Kidney (tissue), 14 donors: ENCODE results near the gene CD52. TPM values are rescaled to one million over a fixed set of nuclear protein-coding genes. Genes with fewer than 3 reads are reported as not detected.
A peak's percentile ranks its signal among the peaks of the same experiment; 100 is the strongest.

Experiments
- DNase-seq, 5 donors: peaks; one replicate each; pipeline ENCODE4 v3.0.0-alpha.2; 2013 to 2020
- FAIRE-seq: peaks from 2 replicates; lab custom pipeline; 2012; peaks lifted over from hg19 to GRCh38; lab: Jason Lieb, UNC
- H3K27ac ChIP-seq, 2 donors: one replicate each; pipeline ENCODE4 v1.7.0; 2013; ENCODE audit warnings: low read depth in 2 of 2, low read length in 2 of 2, inconsistent platforms in 1 of 2
- H3K27me3 ChIP-seq: one replicate; pipeline ENCODE4 v1.7.1; 2013; ENCODE audit warnings: low read length, inconsistent platforms; ENCODE audit not compliant: control insufficient read depth, insufficient read depth
- H3K36me3 ChIP-seq, 3 donors: one replicate each; pipeline versions ENCODE4 v1.7.0 to v1.7.1; 2013; ENCODE audit warnings: low read length in 3 of 3, control low read depth in 1 of 3, inconsistent platforms in 1 of 3; ENCODE audit not compliant: insufficient read depth in 3 of 3, control insufficient read depth in 2 of 3
- H3K4me1 ChIP-seq, 3 donors: one replicate each; pipeline versions ENCODE4 v1.7.0 to v1.7.1; 2013; ENCODE audit warnings: low read length in 3 of 3, inconsistent platforms in 1 of 3, low read depth in 1 of 3; ENCODE audit not compliant: control insufficient read depth in 2 of 3, insufficient read depth in 2 of 3
- H3K4me3 ChIP-seq, 3 donors: one replicate each; pipeline versions ENCODE4 v1.7.0 to v1.8.1; 2013; ENCODE audit warnings: low read length in 3 of 3, control low read depth in 1 of 3, inconsistent platforms in 1 of 3
- H3K9ac ChIP-seq, 3 donors: one replicate each; pipeline versions ENCODE4 v1.7.0 to v1.7.1; 2013; ENCODE audit warnings: low read length in 3 of 3, control low read depth in 1 of 3, inconsistent platforms in 1 of 3
- H3K9me3 ChIP-seq, 3 donors: one replicate each; pipeline versions ENCODE4 v1.7.0 to v1.7.1; 2013; ENCODE audit warnings: low read length in 3 of 3, control low read depth in 1 of 3, inconsistent platforms in 1 of 3; ENCODE audit not compliant: control insufficient read depth in 2 of 3, insufficient read depth in 1 of 3
- CTCF ChIP-seq: IDR thresholded peaks from 3 replicates; pipeline ENCODE4 v1.5.1; 2012; ENCODE audit warnings: mild to moderate bottlenecking, moderate library complexity, borderline replicate concordance; ENCODE audit not compliant: insufficient read depth; ENCODE audit errors: extremely low read depth
- intact Hi-C: fragments of 100-400 bp; cut with DNase I; formaldehyde crosslinking; loops from one replicate; pipeline ENCODE4 v1.11.1; 2022
- polyA plus RNA-seq: library from polyadenylated mRNA; stranded (reverse); fragments of 350-450 nt; fragmentation: Illumina TruSeq; extraction: RNeasy Lipid Tissue Mini Kit (QIAGEN cat#74804); gene quantifications from one replicate; pipeline ENCODE4 v1.2.3, GENCODE V29; 2014; ENCODE audit warnings: low read depth, low replicate concordance; ENCODE audit not compliant: insufficient read depth
- total RNA-seq: library from RNA; stranded (reverse); fragmentation: NEBNext Ultra II Directional; extraction: Animal tissue kit (Norgen Biotek cat#: 25700); gene quantifications from one replicate; pipeline ENCODE4 v1.2.1, GENCODE V29; 2021
- donor health status: control.
- donor health status: control.
- donor health status: control.
- donor health status: control.
- donor health status: control.
- donor health status: DM: yes; HTN: yes; CAD: no.
- donor health status: Normal renal cell carcinoma (clear cell type).

CD52 gene
- total and polyA plus RNA-seq, 2 donors from 2014 or later: 13.2 to 30.8 TPM

DNA sequence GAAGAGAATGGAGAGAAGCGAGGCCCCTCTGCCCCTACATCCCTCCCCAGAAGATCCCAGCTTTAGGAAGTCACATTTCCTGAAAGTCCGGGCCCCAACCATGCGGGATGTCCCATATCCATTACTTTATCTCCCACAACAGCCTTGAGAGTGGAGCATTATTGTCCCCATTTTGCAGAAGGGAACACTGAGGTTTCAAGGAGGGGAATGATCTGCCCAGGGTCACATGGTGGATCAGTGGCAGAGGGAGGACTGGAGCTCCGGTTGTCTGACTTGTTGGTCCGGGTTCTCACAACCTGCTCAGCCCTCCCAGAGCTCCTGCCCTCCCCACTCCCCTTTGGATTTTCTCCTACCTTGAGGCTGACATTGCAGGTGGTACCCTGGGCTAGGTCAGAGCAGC, 38.3 kb downstream of the CD52 start:
- FAIRE-seq: no peak

DNA sequence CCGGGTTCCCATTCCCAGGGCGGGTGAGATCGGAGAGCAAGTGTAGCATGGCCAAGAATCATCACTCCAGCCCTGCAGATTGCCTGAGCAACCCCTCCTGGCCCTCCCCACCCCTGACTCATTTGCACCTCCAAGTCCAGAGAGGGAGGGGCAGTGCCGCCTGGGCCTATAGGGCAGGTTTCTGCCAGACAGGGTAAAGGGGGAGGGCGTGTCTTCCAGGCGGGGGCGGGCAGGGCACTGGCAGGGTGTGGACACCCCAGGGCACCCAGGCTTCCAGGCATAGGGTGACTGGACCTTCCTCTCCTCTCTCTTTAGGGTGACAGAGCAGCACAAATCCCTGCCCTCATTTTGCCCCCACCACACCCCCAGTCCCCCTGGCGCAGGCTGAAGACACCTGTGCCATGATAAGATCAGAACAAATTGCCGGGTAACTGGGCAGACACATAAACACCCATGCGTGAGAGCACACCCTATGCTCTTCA, 39.4 kb downstream of the CD52 start:
- peaks cover 0 to 2% (median 0%) of the 10 kb centered on the region in 3 donors for H3K4me1 ChIP-seq
- H3K9me3 ChIP-seq: no peaks in the 10 kb centered on the region
- FAIRE-seq (no peak), DNase-seq (peak in 1 of 5 donors; percentile 44)
- peaks cover 10% of the 10 kb centered on the region for H3K27me3 ChIP-seq
- no peak overlapping the region for H3K4me3 ChIP-seq
- intact Hi-C loops: no loop called here
- no peak for TF ChIP-seq CTCF
- no peaks in the 10 kb centered on the region for H3K36me3 ChIP-seq
- H3K27ac ChIP-seq: no peak overlapping the region
- no peak overlapping the region for H3K9ac ChIP-seq

More for the DNA sequence above, 38.3 kb downstream of the CD52 start:
- H3K9me3 ChIP-seq: no peaks in the 10 kb centered on the region
- no peak overlapping the region for H3K9ac ChIP-seq
- H3K4me1 ChIP-seq: peaks cover 0 to 4% (median 4%) of the 10 kb centered on the region in 3 donors
- TF ChIP-seq CTCF: no peak
- intact Hi-C loops: no loop called here
- no peaks in the 10 kb centered on the region for H3K36me3 ChIP-seq
- H3K27ac ChIP-seq: no peak overlapping the region
- DNase-seq: no peak
- peaks cover 10% of the 10 kb centered on the region for H3K27me3 ChIP-seq
- H3K4me3 ChIP-seq: no peak overlapping the region

DNA sequence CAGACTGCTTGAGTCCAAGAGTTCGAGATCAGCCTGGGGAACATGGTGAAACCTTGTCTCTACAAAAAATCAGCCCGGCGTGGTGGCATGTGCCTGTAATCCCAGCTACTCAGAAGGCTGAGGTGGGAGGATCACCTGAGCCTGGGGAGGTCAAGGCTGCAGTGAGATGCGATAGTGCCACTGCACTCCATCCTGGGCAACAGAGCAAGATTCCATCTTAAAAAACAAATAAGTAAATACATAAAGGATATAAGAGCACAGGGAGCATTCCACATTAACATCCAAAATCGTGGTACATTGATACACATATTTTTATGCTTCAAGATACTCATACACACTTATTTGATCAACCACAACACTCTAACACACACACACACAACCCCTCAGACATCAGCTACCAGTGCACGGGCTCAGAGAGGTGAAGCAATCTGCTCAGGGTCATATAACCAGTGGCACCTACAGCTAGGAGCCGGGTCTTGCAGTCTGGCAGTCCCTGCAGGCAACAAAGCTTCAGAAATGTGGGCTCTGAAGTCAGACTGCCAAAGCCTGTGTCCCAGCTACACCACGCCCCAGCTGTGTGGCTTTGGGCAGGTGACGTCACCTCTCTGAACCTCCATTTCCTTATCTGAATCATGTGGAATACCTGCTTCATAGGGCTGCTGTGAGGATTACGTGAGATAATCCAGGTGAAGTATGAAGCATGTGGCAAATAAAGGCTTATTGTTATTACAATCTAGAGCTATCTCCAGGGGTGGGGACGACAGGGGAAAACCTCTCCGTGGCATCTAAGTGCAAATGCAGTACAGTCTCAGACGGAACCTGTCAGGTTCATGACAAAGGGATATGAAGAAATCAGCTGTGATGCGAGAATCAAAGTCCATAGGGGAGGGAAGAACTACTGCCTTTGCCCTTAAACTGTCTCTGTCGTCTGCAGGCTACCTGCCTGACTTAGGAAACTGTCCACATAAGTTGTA, 40.9 kb downstream of the CD52 start:
- FAIRE-seq (no peak), DNase-seq (peak in 1 of 5 donors; percentile 27)
- intact Hi-C loops: no loop called here
- H3K27me3 ChIP-seq: peaks cover 12% of the 10 kb centered on the region
- no peak overlapping the region for H3K27ac ChIP-seq
- H3K4me3 ChIP-seq: no peak overlapping the region
- H3K9ac ChIP-seq: no peak overlapping the region
- peaks cover 0 to 2% (median 0%) of the 10 kb centered on the region in 3 donors for H3K4me1 ChIP-seq
- no peaks in the 10 kb centered on the region for H3K36me3 ChIP-seq
- no peaks in the 10 kb centered on the region for H3K9me3 ChIP-seq
- TF ChIP-seq CTCF: no peak
